ENCODE results near the gene C12orf76. TPM values are rescaled to one million over a fixed set of nuclear protein-coding genes. Genes with fewer than 3 reads are reported as not detected.
A peak's percentile ranks its signal among the peaks of the same experiment; 100 is the strongest.
"Not testable (repeated sequence)": the region's sequence is repeated elsewhere in the genome, so short reads cannot be mapped to it uniquely, and the experiment has no call there.

The C12orf76 gene
- total RNA-seq, 1 donor from 2014 or later = 29.3 TPM

- Mint-ChIP-seq H3K36me3 (ENCODE audit: insufficient read depth) (no peaks in the 10 kb centered on the region), H3K4me1 (ENCODE audit: low read depth) (no peaks in the 10 kb centered on the region), H3K27ac (no peak overlapping the region), H3K27me3 (peaks cover 8% of the 10 kb centered on the region), H3K4me3 (ENCODE audit: low read depth) (no peak overlapping the region), H3K9me3 (ENCODE audit: low read depth) (no peaks in the 10 kb centered on the region)
- no peak for TF ChIP-seq CTCF (IDR thresholded peaks at IDR 0.05; ENCODE audit: unreplicated experiment)
- no peak for DNase-seq (ENCODE audit: low spot score, unreplicated experiment)
Observed at GRCh38 chr12:110059651-110060000, 11.3 kb upstream of the C12orf76 start.

GRCh38 chr12:110058875-110059615, 10.7 kb upstream of the C12orf76 start:
- no peak for TF ChIP-seq CTCF (IDR thresholded peaks at IDR 0.05; ENCODE audit: unreplicated experiment)

GRCh38 chr12:110056643-110057042, 8.3 kb upstream of the C12orf76 start:
- peaks cover 11% of the 10 kb centered on the region for H3K27me3 Mint-ChIP-seq
- H3K36me3 Mint-ChIP-seq (ENCODE audit: insufficient read depth); H3K4me1 Mint-ChIP-seq (ENCODE audit: low read depth); H3K27ac Mint-ChIP-seq; H3K9me3 Mint-ChIP-seq (ENCODE audit: low read depth); DNase-seq (ENCODE audit: low spot score, unreplicated experiment); H3K4me3 Mint-ChIP-seq (ENCODE audit: low read depth): not testable (repeated sequence)

More at GRCh38 chr12:110058875-110059615, 10.7 kb upstream of the C12orf76 start:
- peaks cover 11% of the 10 kb centered on the region for H3K27me3 Mint-ChIP-seq
- no peak for DNase-seq (ENCODE audit: low spot score, unreplicated experiment)
- H3K4me3 Mint-ChIP-seq (ENCODE audit: low read depth) = no peak overlapping the region
- no peaks in the 10 kb centered on the region for H3K9me3 Mint-ChIP-seq (ENCODE audit: low read depth)
- no peaks in the 10 kb centered on the region for H3K4me1 Mint-ChIP-seq (ENCODE audit: low read depth)
- no peak overlapping the region for H3K27ac Mint-ChIP-seq
- no peaks in the 10 kb centered on the region for H3K36me3 Mint-ChIP-seq (ENCODE audit: insufficient read depth)

- not testable (repeated sequence) for DNase-seq (ENCODE audit: low spot score, unreplicated experiment); H3K27ac Mint-ChIP-seq; H3K27me3 Mint-ChIP-seq; H3K4me1 Mint-ChIP-seq (ENCODE audit: low read depth); H3K4me3 Mint-ChIP-seq (ENCODE audit: low read depth); H3K36me3 Mint-ChIP-seq (ENCODE audit: insufficient read depth); H3K9me3 Mint-ChIP-seq (ENCODE audit: low read depth)
Observed at GRCh38 chr12:110055375-110056352, 7.3 kb upstream of the C12orf76 start.

- TF ChIP-seq CTCF (IDR thresholded peaks at IDR 0.05; ENCODE audit: unreplicated experiment) = no peak
- H3K4me1 Mint-ChIP-seq (ENCODE audit: low read depth) = peaks cover 17% of the 10 kb centered on the region
- DNase-seq (ENCODE audit: low spot score, unreplicated experiment) = no peak
- H3K27me3 Mint-ChIP-seq = peaks cover 7% of the 10 kb centered on the region
- H3K9me3 Mint-ChIP-seq (ENCODE audit: low read depth) = no peaks in the 10 kb centered on the region
- no peak overlapping the region for H3K4me3 Mint-ChIP-seq (ENCODE audit: low read depth)
- H3K36me3 Mint-ChIP-seq (ENCODE audit: insufficient read depth) = no peaks in the 10 kb centered on the region
- H3K27ac Mint-ChIP-seq = no peak overlapping the region
Observed at GRCh38 chr12:110050927-110051326, 2.6 kb upstream of the C12orf76 start.

GRCh38 chr12:110049666-110050065, 1.3 kb upstream of the C12orf76 start:
- not testable (repeated sequence) for H3K9me3 Mint-ChIP-seq (ENCODE audit: low read depth); H3K36me3 Mint-ChIP-seq (ENCODE audit: insufficient read depth); H3K27ac Mint-ChIP-seq; DNase-seq (ENCODE audit: low spot score, unreplicated experiment); H3K27me3 Mint-ChIP-seq
- peak overlapping the region; percentile 81 for H3K4me3 Mint-ChIP-seq (ENCODE audit: low read depth)
- peaks cover 17% of the 10 kb centered on the region for H3K4me1 Mint-ChIP-seq (ENCODE audit: low read depth)

- not testable (repeated sequence) for H3K36me3 Mint-ChIP-seq (ENCODE audit: insufficient read depth)
Observed at GRCh38 chr12:110049034-110049433, 712 bp upstream of the C12orf76 start.

More at GRCh38 chr12:110049034-110049433, 712 bp upstream of the C12orf76 start:
- H3K27ac Mint-ChIP-seq = peak overlapping the region; percentile 56
- not testable (repeated sequence) for H3K9me3 Mint-ChIP-seq (ENCODE audit: low read depth); DNase-seq (ENCODE audit: low spot score, unreplicated experiment); H3K27me3 Mint-ChIP-seq
- peak overlapping the region; percentile 81 for H3K4me3 Mint-ChIP-seq (ENCODE audit: low read depth)
- H3K4me1 Mint-ChIP-seq (ENCODE audit: low read depth) = peaks cover 17% of the 10 kb centered on the region
